ENCODE measurements around the gene SSC5D. TPM values are rescaled to one million over a fixed set of nuclear protein-coding genes. Genes with fewer than 3 reads are reported as not detected.

SSC5D gene
- total RNA-seq, 1 experiment from 2014 or later = 3.2 TPM

DNA sequence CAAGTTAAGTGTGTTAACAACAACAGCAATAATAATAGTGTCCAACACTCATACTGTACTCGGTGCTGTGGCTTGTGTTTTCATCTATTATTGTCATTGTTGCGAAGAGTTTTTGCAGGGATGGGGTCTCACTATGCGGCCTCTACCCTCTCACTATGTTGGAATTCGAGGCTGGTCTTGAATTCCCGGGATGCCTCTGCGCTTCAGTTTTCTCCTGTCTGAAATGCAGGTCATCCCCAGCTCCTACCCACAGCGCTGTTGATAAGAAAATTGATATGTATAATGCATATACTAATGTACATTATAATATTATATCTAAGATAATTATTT lies 62.0 kb downstream of the SSC5D start:
- Histone ChIP-seq H3K9me3 (ENCODE audit: control insufficient read depth, low read depth, low read length) (no peaks in the 10 kb centered on the region), H3K18ac (ENCODE audit: insufficient read length, low read depth, low read length) (peak overlapping the region; percentile 41), H3K27me3 (ENCODE audit: insufficient read depth, low read length) (no peaks in the 10 kb centered on the region), H3T11ph (ENCODE audit: low read length) (no peak overlapping the region), H3K4me2 (ENCODE audit: insufficient read depth, insufficient read length, low read length) (peak overlapping the region; percentile 41), H3K79me2 (ENCODE audit: insufficient read depth, low read length) (no peaks in the 10 kb centered on the region), H2BK5ac (ENCODE audit: insufficient read length, low read length) (no peak overlapping the region), H3K56ac (ENCODE audit: insufficient read length, low read depth, low read length) (no peak overlapping the region), H2AK5ac (ENCODE audit: insufficient read length, low read length) (no peak overlapping the region), H3K27ac (ENCODE audit: insufficient read length, low read depth, low read length) (no peak overlapping the region), H2BK20ac (ENCODE audit: low read depth, low read length, poor library complexity, severe bottlenecking) (no peak overlapping the region), H3K4me1 (ENCODE audit: insufficient read depth, low read length) (peaks cover 8% of the 10 kb centered on the region; the same call in 1 of the 2 replicates), H2BK15ac (ENCODE audit: low read depth, low read length) (no peak overlapping the region), H4K20me1 (ENCODE audit: control insufficient read depth, insufficient read depth, insufficient read length) (no peaks in the 10 kb centered on the region), H3K9ac (ENCODE audit: extremely low read depth, insufficient read length, low read length) (no peak overlapping the region), H2BK12ac (ENCODE audit: insufficient read length, low read depth, low read length) (no peak overlapping the region), H3K23ac (ENCODE audit: insufficient read length, low read depth, low read length) (no peak overlapping the region), H3K4ac (ENCODE audit: low read depth, low read length) (no peak overlapping the region), H3K23me2 (ENCODE audit: insufficient read length, low read depth, low read length, poor library complexity, severe bottlenecking) (peaks cover 7% of the 10 kb centered on the region), H3K14ac (ENCODE audit: insufficient read depth, low read length) (0 out of 2 replicates have a peak overlapping the region, but pooled peaks have one; percentile 27), H3K79me1 (ENCODE audit: insufficient read depth, low read depth, low read length, poor library complexity, severe bottlenecking) (no peaks in the 10 kb centered on the region), H2BK120ac (ENCODE audit: low read depth, low read length, poor library complexity, severe bottlenecking) (no peak overlapping the region), H4K8ac (replicated peaks; ENCODE audit: insufficient read length, low read depth, low read length) (no peak overlapping the region), H2AFZ (ENCODE audit: low read length) (no peak overlapping the region), H4K91ac (ENCODE audit: insufficient read length, low read depth, low read length) (no peak overlapping the region), H4K5ac (ENCODE audit: insufficient read length, low read depth, low read length) (no peak overlapping the region)
- WGBS (ENCODE audit: extremely low coverage, insufficient read length, low lambda C conversion rate) = no CpG with 5 or more reads among the region's 7 CpGs
- TF ChIP-seq, protein P1, sequence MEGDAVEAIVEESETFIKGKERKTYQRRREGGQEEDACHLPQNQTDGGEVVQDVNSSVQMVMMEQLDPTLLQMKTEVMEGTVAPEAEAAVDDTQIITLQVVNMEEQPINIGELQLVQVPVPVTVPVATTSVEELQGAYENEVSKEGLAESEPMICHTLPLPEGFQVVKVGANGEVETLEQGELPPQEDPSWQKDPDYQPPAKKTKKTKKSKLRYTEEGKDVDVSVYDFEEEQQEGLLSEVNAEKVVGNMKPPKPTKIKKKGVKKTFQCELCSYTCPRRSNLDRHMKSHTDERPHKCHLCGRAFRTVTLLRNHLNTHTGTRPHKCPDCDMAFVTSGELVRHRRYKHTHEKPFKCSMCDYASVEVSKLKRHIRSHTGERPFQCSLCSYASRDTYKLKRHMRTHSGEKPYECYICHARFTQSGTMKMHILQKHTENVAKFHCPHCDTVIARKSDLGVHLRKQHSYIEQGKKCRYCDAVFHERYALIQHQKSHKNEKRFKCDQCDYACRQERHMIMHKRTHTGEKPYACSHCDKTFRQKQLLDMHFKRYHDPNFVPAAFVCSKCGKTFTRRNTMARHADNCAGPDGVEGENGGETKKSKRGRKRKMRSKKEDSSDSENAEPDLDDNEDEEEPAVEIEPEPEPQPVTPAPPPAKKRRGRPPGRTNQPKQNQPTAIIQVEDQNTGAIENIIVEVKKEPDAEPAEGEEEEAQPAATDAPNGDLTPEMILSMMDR (conservative IDR thresholded peaks at IDR 0.05) = no peak; the same call in 2 of the 3 replicates
- Mint-ChIP-seq H3K27ac (peak overlapping the region in 2 of 3 experiments; percentile 44 to 80; a peak in 2 of 7 replicates), H3K9me3 (no peaks in the 10 kb centered on the region; a peak in 1 of 5 replicates), H3K36me3 (ENCODE audit: insufficient read depth in 1 of 3, low read depth in 3 of 3) (no peaks in the 10 kb centered on the region), H3K4me1 (peaks cover 46 to 72% of the 10 kb centered on the region in 2 experiments), H3K4me3 (peak overlapping the region; percentile 63 to 82), H3K27me3 (ENCODE audit: low read depth) (peaks cover 4% of the 10 kb centered on the region)
- DNase-seq = no peak

All from H9 (cell line).